HepG2 (cell line): ENCODE results near the gene TMEM39B. TPM values are rescaled to one million over a fixed set of nuclear protein-coding genes. Genes with fewer than 3 reads are reported as not detected.
A peak's percentile ranks its signal among the peaks of the same experiment; 100 is the strongest.

Experiments
- CENPX ChIP-seq: sonication (generic); formaldehyde crosslinking; IDR thresholded peaks from 2 replicates; pipeline ENCODE4 v1.9.0; 2021; ENCODE audit warnings: mild to moderate bottlenecking, missing genetic modification reagents, moderate library complexity
- KDM3A ChIP-seq: IDR thresholded peaks from 2 replicates; pipeline ENCODE4 v1.6.1; 2018; ENCODE audit warnings: low read depth, missing compliant biosample characterization
- KMT2B ChIP-seq: IDR thresholded peaks from 2 replicates; pipeline ENCODE4 v1.6.1; 2016; ENCODE audit warnings: missing genetic modification reagents, missing compliant biosample characterization
- SATB2 ChIP-seq: sonication (generic); formaldehyde crosslinking; IDR thresholded peaks from 2 replicates; pipeline ENCODE4 v1.5.0; 2020; ENCODE audit warnings: missing genetic modification reagents
- SMC3 ChIP-seq: IDR thresholded peaks from 2 replicates; pipeline ENCODE4 v1.6.1; 2011; ENCODE audit warnings: low read length, improper control_type of control experiment
- SOX5 ChIP-seq: IDR thresholded peaks from 2 replicates; pipeline ENCODE4 v1.6.1; 2016; ENCODE audit warnings: borderline replicate concordance
- SP2 ChIP-seq: sonication (generic); formaldehyde crosslinking; IDR thresholded peaks from 2 replicates; pipeline ENCODE4 v1.5.1; 2020; ENCODE audit warnings: mild to moderate bottlenecking, missing genetic modification reagents
- ZNF598 ChIP-seq: sonication (generic); formaldehyde crosslinking; IDR thresholded peaks from 2 replicates; pipeline ENCODE4 v1.5.1; 2020; ENCODE audit warnings: mild to moderate bottlenecking, missing genetic modification reagents, borderline replicate concordance
- polyA plus RNA-seq, 8 experiments: library from polyadenylated mRNA; depleted of rRNA in 3 of 8; stranded (reverse) in 7 of 8; unstranded in 1 of 8; fragments of >200 nt; fragmentation: Illumina TruSeq in 4 of 8; extraction: Trizol in 4 of 8; gene quantifications; 2 replicates each; pipeline versions ENCODE4 v1.2.1 to v1.2.3, GENCODE V29; 2011 to 2016; ENCODE audit warnings: low read depth in 4 of 8, missing spikeins in 1 of 8, mixed read lengths in 1 of 8; ENCODE audit not compliant: insufficient read depth in 1 of 8
- total RNA-seq, 5 experiments: library from RNA; depleted of rRNA; stranded (reverse); fragments of >200 nt; fragmentation: Illumina TruSeq; extraction: Trizol; gene quantifications; 2 replicates each; pipeline ENCODE4 v1.2.3, GENCODE V29; 2016; ENCODE audit warnings: low read depth in 1 of 5
- TF ChIP-seq, protein P1 (sequence below): sonication (generic); formaldehyde crosslinking; IDR thresholded peaks from 2 replicates; pipeline ENCODE4 v1.4.0; 2020; ENCODE audit warnings: missing genetic modification reagents
- TF ChIP-seq, protein P2 (sequence below), 2 experiments: fragments of 450-650 bp in 1 of 2; sonication (generic) in 1 of 2; formaldehyde crosslinking in 1 of 2; IDR thresholded peaks; 2 replicates each; pipeline versions ENCODE4 v1.6.1 to v1.8.0; 2016 to 2022; ENCODE audit warnings: antibody characterized with exemption in 1 of 2, mild to moderate bottlenecking in 1 of 2, missing genetic modification reagents in 1 of 2

Gene TMEM39B
- total and polyA plus RNA-seq, 2 of the 13 experiments (the other 11 are each of a cell fraction or from before 2014, with no cell fraction given), result 4.9 to 10.4 TPM

GRCh38 chr1:32107742-32108661 is 35.3 kb downstream of the TMEM39B start, which contains the start of gene KPNA6 (continued):
- TF ChIP-seq SMC3 (no peak), KMT2B (peak; percentile 82), ZNF598 (no peak), SATB2 (CRISPR knock-in tag) (peak; percentile 22; the same call in 1 of the 2 replicates), KDM3A (CRISPR knock-in tag) (peak; percentile 54; the same call in 1 of the 2 replicates), SP2 (CRISPR knock-in tag) (no peak), SOX5 (CRISPR knock-in tag) (peak; percentile 69), CENPX (no peak)
- TF ChIP-seq, protein P1, sequence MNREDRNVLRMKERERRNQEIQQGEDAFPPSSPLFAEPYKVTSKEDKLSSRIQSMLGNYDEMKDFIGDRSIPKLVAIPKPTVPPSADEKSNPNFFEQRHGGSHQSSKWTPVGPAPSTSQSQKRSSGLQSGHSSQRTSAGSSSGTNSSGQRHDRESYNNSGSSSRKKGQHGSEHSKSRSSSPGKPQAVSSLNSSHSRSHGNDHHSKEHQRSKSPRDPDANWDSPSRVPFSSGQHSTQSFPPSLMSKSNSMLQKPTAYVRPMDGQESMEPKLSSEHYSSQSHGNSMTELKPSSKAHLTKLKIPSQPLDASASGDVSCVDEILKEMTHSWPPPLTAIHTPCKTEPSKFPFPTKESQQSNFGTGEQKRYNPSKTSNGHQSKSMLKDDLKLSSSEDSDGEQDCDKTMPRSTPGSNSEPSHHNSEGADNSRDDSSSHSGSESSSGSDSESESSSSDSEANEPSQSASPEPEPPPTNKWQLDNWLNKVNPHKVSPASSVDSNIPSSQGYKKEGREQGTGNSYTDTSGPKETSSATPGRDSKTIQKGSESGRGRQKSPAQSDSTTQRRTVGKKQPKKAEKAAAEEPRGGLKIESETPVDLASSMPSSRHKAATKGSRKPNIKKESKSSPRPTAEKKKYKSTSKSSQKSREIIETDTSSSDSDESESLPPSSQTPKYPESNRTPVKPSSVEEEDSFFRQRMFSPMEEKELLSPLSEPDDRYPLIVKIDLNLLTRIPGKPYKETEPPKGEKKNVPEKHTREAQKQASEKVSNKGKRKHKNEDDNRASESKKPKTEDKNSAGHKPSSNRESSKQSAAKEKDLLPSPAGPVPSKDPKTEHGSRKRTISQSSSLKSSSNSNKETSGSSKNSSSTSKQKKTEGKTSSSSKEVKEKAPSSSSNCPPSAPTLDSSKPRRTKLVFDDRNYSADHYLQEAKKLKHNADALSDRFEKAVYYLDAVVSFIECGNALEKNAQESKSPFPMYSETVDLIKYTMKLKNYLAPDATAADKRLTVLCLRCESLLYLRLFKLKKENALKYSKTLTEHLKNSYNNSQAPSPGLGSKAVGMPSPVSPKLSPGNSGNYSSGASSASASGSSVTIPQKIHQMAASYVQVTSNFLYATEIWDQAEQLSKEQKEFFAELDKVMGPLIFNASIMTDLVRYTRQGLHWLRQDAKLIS (CRISPR knock-in tag), result no peak
- TF ChIP-seq, protein P2, sequence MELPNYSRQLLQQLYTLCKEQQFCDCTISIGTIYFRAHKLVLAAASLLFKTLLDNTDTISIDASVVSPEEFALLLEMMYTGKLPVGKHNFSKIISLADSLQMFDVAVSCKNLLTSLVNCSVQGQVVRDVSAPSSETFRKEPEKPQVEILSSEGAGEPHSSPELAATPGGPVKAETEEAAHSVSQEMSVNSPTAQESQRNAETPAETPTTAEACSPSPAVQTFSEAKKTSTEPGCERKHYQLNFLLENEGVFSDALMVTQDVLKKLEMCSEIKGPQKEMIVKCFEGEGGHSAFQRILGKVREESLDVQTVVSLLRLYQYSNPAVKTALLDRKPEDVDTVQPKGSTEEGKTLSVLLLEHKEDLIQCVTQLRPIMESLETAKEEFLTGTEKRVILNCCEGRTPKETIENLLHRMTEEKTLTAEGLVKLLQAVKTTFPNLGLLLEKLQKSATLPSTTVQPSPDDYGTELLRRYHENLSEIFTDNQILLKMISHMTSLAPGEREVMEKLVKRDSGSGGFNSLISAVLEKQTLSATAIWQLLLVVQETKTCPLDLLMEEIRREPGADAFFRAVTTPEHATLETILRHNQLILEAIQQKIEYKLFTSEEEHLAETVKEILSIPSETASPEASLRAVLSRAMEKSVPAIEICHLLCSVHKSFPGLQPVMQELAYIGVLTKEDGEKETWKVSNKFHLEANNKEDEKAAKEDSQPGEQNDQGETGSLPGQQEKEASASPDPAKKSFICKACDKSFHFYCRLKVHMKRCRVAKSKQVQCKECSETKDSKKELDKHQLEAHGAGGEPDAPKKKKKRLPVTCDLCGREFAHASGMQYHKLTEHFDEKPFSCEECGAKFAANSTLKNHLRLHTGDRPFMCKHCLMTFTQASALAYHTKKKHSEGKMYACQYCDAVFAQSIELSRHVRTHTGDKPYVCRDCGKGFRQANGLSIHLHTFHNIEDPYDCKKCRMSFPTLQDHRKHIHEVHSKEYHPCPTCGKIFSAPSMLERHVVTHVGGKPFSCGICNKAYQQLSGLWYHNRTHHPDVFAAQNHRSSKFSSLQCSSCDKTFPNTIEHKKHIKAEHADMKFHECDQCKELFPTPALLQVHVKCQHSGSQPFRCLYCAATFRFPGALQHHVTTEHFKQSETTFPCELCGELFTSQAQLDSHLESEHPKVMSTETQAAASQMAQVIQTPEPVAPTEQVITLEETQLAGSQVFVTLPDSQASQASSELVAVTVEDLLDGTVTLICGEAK (IDR thresholded peaks at IDR 0.05), result no peak
- TF ChIP-seq, protein P2 (CRISPR knock-in tag; IDR thresholded peaks at IDR 0.05), result peak; percentile 96
